COLO668 (cell line): Measurements from ENCODE around the gene DCUN1D5.

Experiments used
- DNase-seq: peaks from one replicate; lab custom pipeline; 2025; ENCODE audit not compliant: unreplicated experiment; lab: John Stamatoyannopoulos, UW

The DCUN1D5 gene

DNA sequence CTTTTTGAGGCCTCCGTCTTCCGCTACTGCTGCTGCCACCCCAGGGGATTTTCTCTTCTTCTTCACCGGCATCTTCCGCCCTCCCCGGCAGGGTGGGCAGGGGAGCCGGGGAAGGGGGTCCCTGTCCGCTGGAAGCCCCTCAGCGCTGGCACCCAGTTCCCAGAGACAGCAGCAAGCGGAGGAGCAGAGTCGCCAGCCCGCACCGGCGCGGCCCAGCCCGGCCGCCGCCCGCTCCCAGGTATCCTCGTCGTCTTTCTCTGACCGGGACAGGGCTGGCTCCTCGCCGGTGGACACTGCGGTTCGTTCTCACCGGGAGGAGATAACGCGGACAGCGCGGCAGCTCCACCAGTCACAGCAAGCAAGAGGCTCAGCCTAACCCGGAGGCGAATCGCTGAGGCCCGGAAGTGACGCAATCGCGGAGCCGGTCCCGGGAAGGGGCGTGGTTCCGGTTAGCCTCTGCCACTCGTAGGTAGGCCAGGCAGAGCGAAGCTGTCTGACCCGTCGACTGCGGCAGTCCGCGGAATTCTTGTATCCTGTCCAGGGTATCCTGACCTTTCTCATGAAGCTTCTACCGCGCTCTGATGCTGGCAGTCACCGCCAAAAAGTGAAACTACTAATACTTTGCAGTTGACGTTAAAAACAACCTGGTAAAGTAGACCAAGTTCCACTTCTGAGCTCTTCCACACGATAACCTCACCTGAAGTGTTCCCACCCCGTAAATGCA, at the start of gene DCUN1D5:
Gene DCUN1D5, minus strand, starts transcription at position 360 of the 724 bp plus-strand sequence. Its CDS starts 288 bp downstream, at position 72.
- peak; percentile 94 for DNase-seq

GRCh38 chr11:103125462-103125861, 33.5 kb upstream of the DCUN1D5 start:
- DNase-seq = no peak

- DNase-seq = no peak
Observed at GRCh38 chr11:103114836-103115235, 22.9 kb upstream of the DCUN1D5 start.

DNA sequence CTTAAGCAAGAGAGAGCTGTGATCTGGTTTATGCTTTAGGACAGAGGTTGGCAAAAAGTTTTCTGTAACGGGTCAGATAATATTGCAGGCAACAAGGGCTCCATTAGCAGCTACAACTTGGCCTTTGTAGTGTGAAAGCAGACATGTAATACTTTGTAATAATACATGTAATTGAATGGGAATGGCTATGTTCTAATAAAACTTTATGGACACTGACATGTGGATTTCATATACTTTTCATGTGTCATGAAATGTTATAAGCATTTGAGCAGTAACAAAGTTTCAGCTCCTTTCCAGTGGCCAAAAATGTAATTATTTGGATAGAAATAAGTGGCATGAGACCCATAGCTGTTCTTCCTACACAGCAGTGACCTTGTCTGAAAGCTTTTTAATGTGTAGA, 20.4 kb upstream of the DCUN1D5 start:
- no peak for DNase-seq

GRCh38 chr11:103111400-103111799, 19.4 kb upstream of the DCUN1D5 start:
- no peak for DNase-seq

DNA sequence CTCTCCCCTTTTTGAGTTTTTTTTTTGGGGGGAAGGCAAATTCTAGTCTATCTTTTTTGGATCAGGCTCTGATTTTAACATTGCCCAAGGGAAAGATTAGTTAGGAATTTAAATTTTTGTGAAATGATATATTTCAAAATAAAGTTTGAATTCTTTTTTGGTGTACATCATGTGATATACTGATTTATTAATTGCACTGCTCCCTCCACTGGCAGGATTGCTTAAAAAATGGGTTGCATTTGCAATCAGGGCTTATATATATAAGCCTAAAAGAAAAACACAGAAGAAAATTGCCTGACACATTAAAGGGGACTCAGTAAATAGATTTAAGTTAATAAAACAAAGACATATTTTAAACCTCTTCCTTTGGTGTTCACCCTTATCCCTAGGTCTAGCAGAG, 18.4 kb upstream of the DCUN1D5 start:
- no peak for DNase-seq

DNA sequence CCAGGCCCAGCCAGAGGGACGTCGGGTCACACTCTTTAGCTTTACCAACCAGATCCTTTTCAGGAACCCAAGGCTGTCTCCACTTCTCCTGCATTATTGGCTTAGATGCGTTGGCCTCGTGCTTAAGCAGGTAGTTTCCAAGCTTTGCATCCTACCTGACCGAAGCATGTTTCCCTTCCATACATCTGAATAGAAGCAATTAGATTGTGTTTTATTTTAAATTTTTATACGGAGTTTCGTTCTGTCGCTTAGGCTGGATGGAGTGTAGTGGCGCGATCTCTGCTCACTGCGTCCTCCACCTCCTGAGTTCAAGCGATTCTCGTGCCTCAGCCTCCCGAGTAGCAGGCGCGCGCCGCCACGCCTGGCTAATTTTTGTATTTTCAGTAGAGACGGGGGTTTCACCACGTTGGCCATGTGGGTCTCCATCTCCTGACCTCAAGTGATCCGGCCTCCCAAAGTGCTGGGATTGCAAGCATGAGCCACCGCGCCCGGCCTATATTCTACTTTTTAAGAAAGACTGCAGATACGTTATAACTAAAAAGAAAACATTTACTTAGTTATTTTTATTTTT, 17.9 kb upstream of the DCUN1D5 start:
- no peak for DNase-seq

DNA sequence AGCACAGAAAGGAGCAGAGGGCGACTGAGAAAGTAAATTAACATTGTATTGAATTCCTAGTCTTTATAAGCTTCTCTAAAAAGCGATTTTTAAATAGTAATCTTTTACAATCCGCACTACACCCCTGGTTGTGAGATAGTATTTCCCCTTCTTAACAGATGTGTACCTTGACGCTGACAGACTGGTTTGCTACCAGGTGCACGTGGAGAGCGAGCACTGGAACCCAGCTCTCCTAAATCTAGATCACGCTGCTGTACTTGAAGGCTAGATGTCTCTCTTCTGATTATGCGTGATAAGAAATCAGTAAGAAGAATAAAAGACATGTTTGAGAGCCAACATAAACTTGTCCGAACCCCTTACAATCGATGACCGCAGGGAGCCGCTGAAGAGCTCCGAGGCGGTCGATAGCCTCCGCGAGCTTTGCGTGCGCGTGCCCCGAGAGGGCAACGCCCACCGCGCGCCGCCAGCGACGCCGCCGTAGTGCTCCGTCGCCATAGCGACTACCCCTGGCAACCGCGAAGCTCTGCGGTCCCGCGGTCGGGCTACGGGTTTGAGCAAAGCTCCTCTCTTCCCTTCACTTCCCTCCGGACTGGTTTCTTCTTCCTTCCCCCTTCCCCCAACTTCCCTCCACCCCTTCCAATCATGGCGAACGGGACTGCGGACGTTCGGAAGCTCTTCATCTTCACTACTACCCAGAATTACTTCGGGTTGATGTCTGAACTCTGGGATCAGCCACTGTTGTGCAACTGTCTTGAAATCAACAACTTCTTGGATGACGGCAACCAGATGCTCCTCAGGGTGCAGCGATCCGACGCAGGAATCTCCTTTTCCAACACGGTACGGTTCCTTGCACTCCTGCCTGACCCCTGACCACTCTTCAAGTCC, 17.2 kb upstream of the DCUN1D5 start, which contains the start of gene DYNC2H1:
Gene DYNC2H1, plus strand, starts transcription at position 494 of the 885 bp plus-strand sequence. Its CDS starts 149 bp downstream, at position 643.
- peak; percentile 94 for DNase-seq

GRCh38 chr11:103097279-103097678, 5.3 kb upstream of the DCUN1D5 start:
- DNase-seq = no peak

DNA sequence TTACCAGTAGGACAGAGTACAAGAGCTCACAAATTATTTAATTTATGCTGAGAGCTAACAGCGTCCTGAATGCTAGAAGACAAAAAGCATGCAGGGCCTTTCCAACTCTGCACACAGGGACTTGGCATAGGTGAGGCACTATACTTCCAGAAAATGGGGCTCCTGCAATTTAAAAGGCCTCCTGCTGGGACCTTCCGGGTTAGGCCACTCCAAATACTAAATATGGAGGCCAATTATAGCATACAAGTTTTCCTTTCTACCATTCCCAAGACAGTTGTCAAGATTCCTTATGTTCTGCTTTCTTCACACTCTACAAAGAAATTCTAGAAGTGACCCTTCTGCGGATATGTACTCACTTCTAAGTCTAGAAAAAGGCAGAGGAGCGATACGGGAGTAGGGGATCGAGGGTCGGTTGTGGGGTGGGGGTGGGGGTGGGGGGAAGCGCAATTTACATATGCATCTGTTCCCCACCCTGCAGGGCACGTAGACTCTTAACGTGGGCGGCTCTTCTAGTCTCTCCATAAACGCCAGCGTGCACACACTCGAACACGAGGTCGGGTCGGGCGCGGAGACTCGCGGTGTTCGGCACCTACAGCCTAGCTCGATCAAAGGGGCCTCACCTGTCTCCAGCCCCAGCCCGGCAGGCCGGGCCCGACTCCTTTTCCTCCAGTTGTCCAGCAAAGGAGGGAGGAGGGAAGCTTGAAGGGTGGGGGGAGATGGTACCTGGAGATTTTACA, 728 bp downstream of the DCUN1D5 start:
- peak; percentile 53 for DNase-seq

- DNase-seq = no peak
Observed at GRCh38 chr11:103086461-103086860, 5.5 kb downstream of the DCUN1D5 start.

DNA sequence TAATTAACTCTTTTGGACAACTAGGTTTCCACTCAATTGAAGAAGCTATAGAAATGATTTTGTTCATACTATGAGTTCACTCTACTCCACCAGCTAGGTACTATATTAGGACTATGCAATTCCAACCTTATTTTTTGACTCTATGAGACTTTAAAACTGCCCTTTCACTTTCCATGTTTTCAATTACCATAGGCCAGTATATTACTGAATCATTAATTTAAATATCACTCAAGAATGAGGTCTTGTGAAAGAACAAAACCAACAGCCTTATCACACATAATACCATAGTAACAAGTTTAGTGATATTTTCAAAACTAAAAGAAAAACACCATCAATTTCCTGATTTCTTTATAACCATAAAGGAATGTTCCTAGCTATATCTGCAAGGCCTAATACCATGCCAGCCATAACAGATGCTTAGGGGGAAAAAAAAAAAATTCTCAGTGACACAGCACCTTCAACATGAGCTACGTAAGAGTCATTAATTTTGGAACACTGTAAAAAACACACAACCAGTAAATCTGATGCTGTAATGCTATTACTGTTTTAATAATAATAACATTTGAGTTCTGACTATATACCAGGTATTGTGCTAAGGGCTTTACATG, 6.1 kb downstream of the DCUN1D5 start:
- DNase-seq = no peak

GRCh38 chr11:103079833-103080232, 12.1 kb downstream of the DCUN1D5 start:
- no peak for DNase-seq

DNA sequence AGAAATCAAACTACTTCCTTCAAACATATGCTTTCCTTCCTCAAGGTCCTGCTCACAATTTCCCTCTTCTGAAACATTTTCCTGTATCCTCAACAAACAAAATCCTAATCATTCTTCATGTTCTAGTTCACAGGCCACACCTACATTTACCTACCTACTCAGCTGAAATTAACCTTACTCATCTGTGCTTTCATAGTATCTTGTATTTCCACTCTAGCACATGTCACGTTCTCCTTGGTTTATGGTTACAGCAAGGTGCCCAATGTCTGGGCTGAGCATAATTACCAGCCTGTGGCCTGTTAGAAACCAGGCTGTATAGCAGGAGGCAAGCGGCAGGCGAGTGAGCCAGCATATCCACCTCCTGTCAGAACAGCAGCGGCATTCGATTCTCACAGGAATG, 13.2 kb downstream of the DCUN1D5 start:
- DNase-seq = no peak

DNA sequence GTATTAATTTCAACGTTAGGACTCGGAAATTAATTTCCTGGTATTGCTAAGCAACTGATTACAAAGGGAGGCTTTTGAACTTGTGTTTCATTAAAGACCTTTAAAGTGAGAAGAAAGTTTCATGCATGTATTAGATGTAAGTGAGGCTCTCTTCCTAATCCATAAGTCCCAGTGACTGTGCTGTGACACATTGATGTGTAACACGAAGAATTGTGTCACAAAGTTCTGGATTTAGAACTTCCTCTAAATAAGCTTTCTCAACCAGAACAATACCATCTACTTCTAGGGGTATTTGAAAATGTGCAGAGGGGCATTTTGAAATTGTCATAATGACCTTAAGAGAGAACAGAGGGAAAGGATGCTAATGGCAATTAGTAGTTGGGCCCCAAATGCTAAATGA, 14.4 kb downstream of the DCUN1D5 start:
- DNase-seq = no peak

DNA sequence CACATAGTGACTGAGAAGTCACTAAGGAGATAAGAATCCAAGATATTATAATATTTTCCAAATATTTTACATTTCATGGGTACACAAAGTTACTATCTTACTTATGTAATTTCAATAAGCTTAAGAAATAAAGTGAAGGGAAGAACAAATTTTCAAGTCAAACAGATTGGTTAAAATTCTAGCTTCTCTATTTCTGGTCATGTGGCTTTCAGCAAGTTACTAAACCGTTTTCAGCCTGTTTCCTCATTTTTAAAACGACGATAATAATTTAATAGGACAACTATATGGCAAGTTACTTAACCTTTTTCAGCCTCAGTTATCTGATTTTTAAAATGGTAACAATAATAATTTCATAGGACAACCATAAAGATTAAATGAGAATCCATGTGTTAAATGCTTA, 15.6 kb downstream of the DCUN1D5 start:
- DNase-seq = no peak

- no peak for DNase-seq
Observed at GRCh38 chr11:103071008-103071407, 21.0 kb downstream of the DCUN1D5 start.

- DNase-seq = no peak
Observed at GRCh38 chr11:103070142-103070541, 21.8 kb downstream of the DCUN1D5 start.

DNA sequence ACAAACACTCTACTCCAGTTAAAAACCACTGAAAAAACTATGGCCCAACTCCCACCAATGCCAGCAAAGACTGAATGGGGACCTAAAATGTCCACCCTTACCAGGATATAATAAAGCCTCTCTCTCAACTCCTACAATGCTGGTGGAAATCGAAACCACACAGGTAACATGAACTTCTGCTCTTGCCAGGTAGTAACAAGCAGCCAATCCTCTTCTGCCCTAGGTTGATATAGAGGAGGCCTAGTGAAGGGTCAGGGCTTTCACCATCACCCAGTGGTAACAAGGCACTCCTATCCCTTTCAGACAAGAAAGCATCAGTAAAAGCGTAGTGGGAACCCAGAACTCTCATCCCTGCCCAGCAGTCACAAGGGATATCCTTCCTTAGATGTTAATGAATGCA, 22.6 kb downstream of the DCUN1D5 start:
- DNase-seq = no peak

- no peak for DNase-seq
Observed at GRCh38 chr11:103067118-103067517, 24.8 kb downstream of the DCUN1D5 start.

- DNase-seq = no peak
Observed at GRCh38 chr11:103061656-103062055, 30.3 kb downstream of the DCUN1D5 start.
